Measurements from ENCODE around the gene TRIM3. TPM values are rescaled to one million over a fixed set of nuclear protein-coding genes. Genes with fewer than 3 reads are reported as not detected.
A peak's percentile ranks its signal among the peaks of the same experiment; 100 is the strongest.

TRIM3 gene
- total RNA-seq, 1 experiment from 2014 or later = 13.4 TPM

GRCh38 chr11:6431861-6432260 lies 41.9 kb downstream of the TRIM3 start (continued):
- TF ChIP-seq CEBPB (IDR thresholded peaks at IDR 0.05; ENCODE audit: low read depth) = peak; percentile 16; the same call in 1 of the 2 replicates

- no peak overlapping the region for H3K4me3 ChIP-seq (replicated peaks in 1 of 2; ENCODE audit: low read depth in 1 of 2, low read length in 2 of 2)
- H3K4me1 ChIP-seq (ENCODE audit: control insufficient read depth in 1 of 2, insufficient read depth in 2 of 2, low read length in 2 of 2) = peaks cover 11 to 14% of the 10 kb centered on the region in 2 experiments
- no peak overlapping the region for H3K4me2 ChIP-seq (ENCODE audit: low read length)
- H3K9me3 ChIP-seq (ENCODE audit: control insufficient read depth in 1 of 2, insufficient read depth in 1 of 2, low read depth in 1 of 2, low read length in 2 of 2) = no peaks in the 10 kb centered on the region
- intact Hi-C loops (cut with micrococcal nuclease) = no loop called here
- H3K27ac ChIP-seq (ENCODE audit: low read depth, low read length) = no peak overlapping the region
- RAD21 ChIA-PET (ENCODE audit: low non-redundant PET in 1 of 2, low total read pairs in 2 of 2, uncharacterized antibody in 2 of 2, unreplicated experiment in 2 of 2) = no interaction called here
- no peaks in the 10 kb centered on the region for H3K79me2 ChIP-seq (ENCODE audit: insufficient read depth, low read length)
- CTCF ChIA-PET = no interaction called here
- H3K36me3 ChIP-seq (ENCODE audit: control insufficient read depth in 1 of 2, insufficient read depth in 2 of 2, low read length in 2 of 2) = no peaks in the 10 kb centered on the region
- ATAC-seq (no peak), DNase-seq (ENCODE audit: low read depth, low spot score) (no peak)
- no peaks in the 10 kb centered on the region for H4K20me1 ChIP-seq (ENCODE audit: insufficient read depth)
- H3K9ac ChIP-seq (ENCODE audit: low read length) = no peak overlapping the region
- H2AFZ ChIP-seq (ENCODE audit: low read depth, low read length, poor library complexity, severe bottlenecking) = no peak overlapping the region
- TF ChIP-seq SRF (IDR thresholded peaks at IDR 0.05; ENCODE audit: low read depth) (no peak), EZH2phosphoT487 (IDR thresholded peaks at IDR 0.05; ENCODE audit: borderline replicate concordance) (no peak), JUND (IDR thresholded peaks at IDR 0.05) (no peak), TCF7L2 (IDR thresholded peaks at IDR 0.05; ENCODE audit: borderline replicate concordance, extremely low read depth, insufficient read depth, insufficient read length) (no peak), CEBPB (IDR thresholded peaks at IDR 0.05; ENCODE audit: low read depth) (no peak), POLR2A (IDR thresholded peaks at IDR 0.05; ENCODE audit: borderline replicate concordance, extremely low read depth, insufficient read depth, insufficient read length) (no peak), ELF1 (IDR thresholded peaks at IDR 0.05; ENCODE audit: borderline replicate concordance, low read depth) (no peak), SP1 (IDR thresholded peaks at IDR 0.05; ENCODE audit: low read depth) (no peak), POLR2AphosphoS5 (IDR thresholded peaks at IDR 0.05; ENCODE audit: low read depth, low read length) (no peak), ZNF274 (IDR thresholded peaks at IDR 0.05; ENCODE audit: low read depth, low read length) (no peak), EGR1 (IDR thresholded peaks at IDR 0.05; ENCODE audit: low read depth) (no peak), CTCF (IDR thresholded peaks at IDR 0.05 in 2 of 3, conservative IDR thresholded peaks at IDR 0.05 in 1 of 3; ENCODE audit: borderline replicate concordance in 1 of 3, insufficient read depth in 1 of 3, low read depth in 2 of 3, low read length in 2 of 3) (no peak)
- TF ChIP-seq, protein P1, sequence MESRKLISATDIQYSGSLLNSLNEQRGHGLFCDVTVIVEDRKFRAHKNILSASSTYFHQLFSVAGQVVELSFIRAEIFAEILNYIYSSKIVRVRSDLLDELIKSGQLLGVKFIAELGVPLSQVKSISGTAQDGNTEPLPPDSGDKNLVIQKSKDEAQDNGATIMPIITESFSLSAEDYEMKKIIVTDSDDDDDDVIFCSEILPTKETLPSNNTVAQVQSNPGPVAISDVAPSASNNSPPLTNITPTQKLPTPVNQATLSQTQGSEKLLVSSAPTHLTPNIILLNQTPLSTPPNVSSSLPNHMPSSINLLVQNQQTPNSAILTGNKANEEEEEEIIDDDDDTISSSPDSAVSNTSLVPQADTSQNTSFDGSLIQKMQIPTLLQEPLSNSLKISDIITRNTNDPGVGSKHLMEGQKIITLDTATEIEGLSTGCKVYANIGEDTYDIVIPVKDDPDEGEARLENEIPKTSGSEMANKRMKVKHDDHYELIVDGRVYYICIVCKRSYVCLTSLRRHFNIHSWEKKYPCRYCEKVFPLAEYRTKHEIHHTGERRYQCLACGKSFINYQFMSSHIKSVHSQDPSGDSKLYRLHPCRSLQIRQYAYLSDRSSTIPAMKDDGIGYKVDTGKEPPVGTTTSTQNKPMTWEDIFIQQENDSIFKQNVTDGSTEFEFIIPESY (IDR thresholded peaks at IDR 0.05; ENCODE audit: extremely low read depth, insufficient replicate concordance, low read length) = no peak
- TF ChIP-seq, protein P2, sequence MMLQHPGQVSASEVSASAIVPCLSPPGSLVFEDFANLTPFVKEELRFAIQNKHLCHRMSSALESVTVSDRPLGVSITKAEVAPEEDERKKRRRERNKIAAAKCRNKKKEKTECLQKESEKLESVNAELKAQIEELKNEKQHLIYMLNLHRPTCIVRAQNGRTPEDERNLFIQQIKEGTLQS (IDR thresholded peaks at IDR 0.05) = no peak
- no TSS peak for BruUV-seq (replicated peaks)
- H3K27me3 ChIP-seq (ENCODE audit: insufficient read depth, low read length) = peaks cover 12% of the 10 kb centered on the region
- H3K9me2 ChIP-seq (ENCODE audit: insufficient read depth) = no peaks in the 10 kb centered on the region
- POLR2A ChIA-PET = no interaction called here
These were observed 46.2 kb downstream of the TRIM3 start for GRCh38 chr11:6427516-6427915.
